Thyroid gland (tissue), 4 donors: ENCODE measurements around the gene ZC2HC1C. TPM values are rescaled to one million over a fixed set of nuclear protein-coding genes. Genes with fewer than 3 reads are reported as not detected.
A peak's percentile ranks its signal among the peaks of the same experiment; 100 is the strongest.

ENCODE experiments used
- DNase-seq, 2 donors: peaks; one replicate each; pipeline ENCODE4 v3.0.0-alpha.2; 2019
- H3K27ac ChIP-seq, 3 donors: fragments of 200-600 bp; sonication (generic); 1 replicate in 2 of 3; 2 replicates in 1 of 3; pipeline ENCODE4 v1.5.1; 2016 to 2019; ENCODE audit warnings: mild to moderate bottlenecking in 1 of 3, moderate library complexity in 1 of 3
- H3K27me3 ChIP-seq: fragments of 200-600 bp; sonication (generic); one replicate; pipeline ENCODE4 v1.5.1; 2019
- H3K36me3 ChIP-seq, 2 donors: fragments of 200-600 bp; sonication (generic); one replicate each; pipeline ENCODE4 v1.5.1; 2016 to 2019
- H3K4me1 ChIP-seq, 2 donors: fragments of 200-600 bp; sonication (generic); one replicate each; pipeline ENCODE4 v1.5.1; 2017 to 2019
- H3K4me3 ChIP-seq, 3 donors: fragments of 200-600 bp; sonication (generic); replicated peaks in 1 of 3; 1 replicate in 2 of 3; 2 replicates in 1 of 3; pipeline ENCODE4 v1.5.1; 2016; ENCODE audit warnings: mild to moderate bottlenecking in 1 of 3
- H3K9me3 ChIP-seq: fragments of 200-600 bp; sonication (generic); one replicate; pipeline ENCODE4 v1.5.1; 2017
- CTCF ChIP-seq, 6 experiments: fragments of 200-600 bp in 3 of 6; fragments of 450-650 bp in 3 of 6; sonication (generic) in 3 of 6; IDR thresholded peaks; one replicate each; pipeline ENCODE4 v1.5.1; 2016 to 2019; ENCODE audit warnings: antibody characterized with exemption in 6 of 6, mild to moderate bottlenecking in 2 of 6, inconsistent platforms in 1 of 6, moderate library complexity in 1 of 6
- POLR2A ChIP-seq, 2 donors: fragments of 450-650 bp; IDR thresholded peaks; one replicate each; pipeline ENCODE4 v1.6.1; 2017; ENCODE audit warnings: antibody characterized with exemption in 2 of 2, mild to moderate bottlenecking in 2 of 2, moderate library complexity in 1 of 2
- WGBS, 2 donors: methylation state at CpG; one replicate each; pipeline ENCODE4 v1.1.5; 2017; 5-methylcytosine and 5-hydroxymethylcytosine counted together
- intact Hi-C: fragments of 100-400 bp; cut with DNase I; formaldehyde crosslinking; loops from one replicate; pipeline ENCODE4 v1.15.1; 2023
- total RNA-seq, 4 donors: library from RNA; depleted of rRNA; stranded (reverse); fragments of >200 nt; gene quantifications; one replicate each; pipeline ENCODE4 v1.2.3, GENCODE V29; 2016

The ZC2HC1C gene
- total RNA-seq, 4 donors from 2014 or later: 8.3 to 15.8 (median 12.4) TPM

GRCh38 chr14:75030147-75030546 lies 39.3 kb upstream of the ZC2HC1C start:
- Histone ChIP-seq H3K4me1 (peaks cover 6 to 25% of the 10 kb centered on the region in 2 donors), H3K27me3 (no peaks in the 10 kb centered on the region), H3K36me3 (peaks cover 5 to 15% of the 10 kb centered on the region in 2 donors), H3K4me3 (no peak overlapping the region), H3K9me3 (no peaks in the 10 kb centered on the region), H3K27ac (peak overlapping the region in 2 of 3 donors; percentile 43 to 80)
- TF ChIP-seq CTCF (IDR thresholded peaks at IDR 0.05) (no peak), POLR2A (IDR thresholded peaks at IDR 0.05) (no peak)
- 0% methylated on average over 1 of the region's 1 CpG for whole genome bisulfite sequencing, 2 donors
- no peak for DNase-seq
- intact Hi-C loops: no loop called here

- Histone ChIP-seq H3K4me1 (peaks cover 6 to 25% of the 10 kb centered on the region in 2 donors), H3K36me3 (peaks cover 5 to 15% of the 10 kb centered on the region in 2 donors), H3K4me3 (no peak overlapping the region), H3K27me3 (no peaks in the 10 kb centered on the region), H3K9me3 (no peaks in the 10 kb centered on the region), H3K27ac (no peak overlapping the region)
- 92 to 97% methylated on average over 2 of the region's 2 CpGs for WGBS, 2 donors
- TF ChIP-seq CTCF (IDR thresholded peaks at IDR 0.05) (no peak), POLR2A (IDR thresholded peaks at IDR 0.05) (no peak)
- intact Hi-C loops: no loop called here
- no peak for DNase-seq
Measured at GRCh38 chr14:75032939-75033338, 36.5 kb upstream of the ZC2HC1C start.

GRCh38 chr14:75040507-75040906 lies 28.9 kb upstream of the ZC2HC1C start:
- TF ChIP-seq POLR2A (IDR thresholded peaks at IDR 0.05): no peak
- TF ChIP-seq CTCF (IDR thresholded peaks at IDR 0.05): no peak
- H3K4me3 ChIP-seq: no peak overlapping the region
- no peak for DNase-seq
- peaks cover 0 to 3% of the 10 kb centered on the region in 2 donors for H3K36me3 ChIP-seq
- peaks cover 11 to 14% of the 10 kb centered on the region in 2 donors for H3K4me1 ChIP-seq
- H3K27ac ChIP-seq: no peak overlapping the region
- intact Hi-C loops: no loop called here
- no peaks in the 10 kb centered on the region for H3K27me3 ChIP-seq
- 93 to 100% methylated on average over 1 of the region's 1 CpG for WGBS, 2 donors
- H3K9me3 ChIP-seq: no peaks in the 10 kb centered on the region

- intact Hi-C loops: no loop called here
- WGBS, 2 donors: 98 to 100% methylated on average over 2 of the region's 2 CpGs
- Histone ChIP-seq H3K27me3 (no peaks in the 10 kb centered on the region), H3K4me3 (no peak overlapping the region), H3K36me3 (peaks cover 0 to 3% of the 10 kb centered on the region in 2 donors), H3K9me3 (no peaks in the 10 kb centered on the region), H3K4me1 (peaks cover 16 to 18% of the 10 kb centered on the region in 2 donors), H3K27ac (no peak overlapping the region)
- TF ChIP-seq POLR2A (IDR thresholded peaks at IDR 0.05) (no peak), CTCF (IDR thresholded peaks at IDR 0.05) (no peak)
- no peak for DNase-seq
Measured at GRCh38 chr14:75040959-75041358, 28.5 kb upstream of the ZC2HC1C start.

- H3K27me3 ChIP-seq: no peaks in the 10 kb centered on the region
- H3K4me3 ChIP-seq: no peak overlapping the region
- intact Hi-C loops: no loop called here
- no peaks in the 10 kb centered on the region for H3K9me3 ChIP-seq
- peaks cover 0 to 3% of the 10 kb centered on the region in 2 donors for H3K36me3 ChIP-seq
- 85 to 94% methylated on average over 4 of the region's 4 CpGs for WGBS, 2 donors
- DNase-seq: no peak
- H3K4me1 ChIP-seq: peaks cover 18 to 25% of the 10 kb centered on the region in 2 donors
- no peak overlapping the region for H3K27ac ChIP-seq
- TF ChIP-seq CTCF (IDR thresholded peaks at IDR 0.05): no peak
- TF ChIP-seq POLR2A (IDR thresholded peaks at IDR 0.05): no peak
Measured at GRCh38 chr14:75041613-75042012, 27.8 kb upstream of the ZC2HC1C start.
